ENCODE results near the gene OR52A1.

DNA sequence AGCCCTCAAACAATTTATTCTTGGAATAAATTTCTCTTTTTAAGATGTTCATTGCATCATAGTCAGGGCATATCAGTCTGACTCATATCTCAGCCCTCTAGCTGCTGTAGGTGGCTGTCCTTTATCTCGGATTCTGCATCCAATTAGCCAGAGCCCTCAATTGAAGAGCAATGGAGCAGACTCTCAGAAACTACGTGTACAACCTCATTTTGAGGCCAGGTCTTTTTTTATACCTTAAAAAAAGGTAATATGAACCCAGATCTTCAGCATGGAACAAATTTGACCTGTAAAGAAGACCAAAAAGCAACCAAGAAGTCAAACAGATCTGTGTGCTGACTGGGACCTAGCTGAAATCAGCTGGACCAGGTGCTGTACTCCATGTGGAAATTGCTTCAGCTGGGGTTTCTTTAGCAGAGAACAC lies 25.1 kb downstream of the OR52A1 start:
- TF ChIP-seq EP300 (IDR thresholded peaks at IDR 0.05; ENCODE audit: borderline replicate concordance in 1 of 2, low read depth in 2 of 2, low read length in 2 of 2) (no peak), POLR2A (IDR thresholded peaks at IDR 0.05; ENCODE audit: control extremely low read depth in 1 of 2, low read depth in 2 of 2, low read length in 2 of 2) (no peak), EZH2 (IDR thresholded peaks at IDR 0.05; ENCODE audit: low read depth, low read length, severe bottlenecking) (no peak), CHD2 (IDR thresholded peaks at IDR 0.05; ENCODE audit: low read length) (no peak), CEBPB (IDR thresholded peaks at IDR 0.05; ENCODE audit: low read depth, low read length) (no peak), SRF (IDR thresholded peaks at IDR 0.05; ENCODE audit: low read depth, low read length) (no peak)
- TF ChIP-seq, protein P1, sequence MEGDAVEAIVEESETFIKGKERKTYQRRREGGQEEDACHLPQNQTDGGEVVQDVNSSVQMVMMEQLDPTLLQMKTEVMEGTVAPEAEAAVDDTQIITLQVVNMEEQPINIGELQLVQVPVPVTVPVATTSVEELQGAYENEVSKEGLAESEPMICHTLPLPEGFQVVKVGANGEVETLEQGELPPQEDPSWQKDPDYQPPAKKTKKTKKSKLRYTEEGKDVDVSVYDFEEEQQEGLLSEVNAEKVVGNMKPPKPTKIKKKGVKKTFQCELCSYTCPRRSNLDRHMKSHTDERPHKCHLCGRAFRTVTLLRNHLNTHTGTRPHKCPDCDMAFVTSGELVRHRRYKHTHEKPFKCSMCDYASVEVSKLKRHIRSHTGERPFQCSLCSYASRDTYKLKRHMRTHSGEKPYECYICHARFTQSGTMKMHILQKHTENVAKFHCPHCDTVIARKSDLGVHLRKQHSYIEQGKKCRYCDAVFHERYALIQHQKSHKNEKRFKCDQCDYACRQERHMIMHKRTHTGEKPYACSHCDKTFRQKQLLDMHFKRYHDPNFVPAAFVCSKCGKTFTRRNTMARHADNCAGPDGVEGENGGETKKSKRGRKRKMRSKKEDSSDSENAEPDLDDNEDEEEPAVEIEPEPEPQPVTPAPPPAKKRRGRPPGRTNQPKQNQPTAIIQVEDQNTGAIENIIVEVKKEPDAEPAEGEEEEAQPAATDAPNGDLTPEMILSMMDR (IDR thresholded peaks at IDR 0.05; ENCODE audit: control extremely low read depth in 1 of 3, insufficient read depth in 1 of 3, low read depth in 1 of 3, low read length in 3 of 3), result no peak
